CD4-positive, alpha-beta T cell (primary cell): ENCODE measurements around the gene MFN1. TPM values are rescaled to one million over a fixed set of nuclear protein-coding genes. Genes with fewer than 3 reads are reported as not detected.

Experiments used
- ATAC-seq: fragments of 200-7000 bp; cut with Tn5 transposase; one replicate; pipeline ENCODE4 v1.10.0; 2022; ENCODE audit warnings: mild to moderate bottlenecking; ENCODE audit not compliant: poor library complexity
- CTCF ChIA-PET: fragments of 350-600 bp; sonication (Branson Sonifier 250); formaldehyde crosslinking; loops from one replicate; lab custom pipeline; 2021; ENCODE audit warnings: antibody characterized with exemption, inconsistent platforms; lab: Charles Lee
- POLR2A ChIA-PET: fragments of 350-600 bp; sonication (Branson Sonifier 250); formaldehyde crosslinking; loops from one replicate; lab custom pipeline; 2021; ENCODE audit warnings: antibody characterized with exemption, inconsistent platforms; lab: Charles Lee
- DNase-seq, 14 experiments: peaks; one replicate each; pipeline ENCODE4 v3.0.0-alpha.2; 2013 to 2020; ENCODE audit warnings: mixed read lengths in 2 of 14
- H3K27ac ChIP-seq, 2 donors: one replicate each; pipeline versions ENCODE4 v1.5.1 to v1.7.0; 2013; ENCODE audit warnings: low read length in 2 of 2, low read depth in 1 of 2, mild to moderate bottlenecking in 1 of 2
- H3K27me3 ChIP-seq, 2 experiments: 1 replicate in 1 of 2; 2 replicates in 1 of 2; pipeline versions ENCODE4 v1.6.1 to v1.7.0; 2013; ENCODE audit warnings: low read length in 2 of 2, control low read depth in 1 of 2, mild to moderate bottlenecking in 1 of 2, moderate library complexity in 1 of 2; ENCODE audit not compliant: insufficient read depth in 2 of 2, control insufficient read depth in 1 of 2
- H3K36me3 ChIP-seq: one replicate; pipeline ENCODE4 v1.6.1; 2013; ENCODE audit warnings: low read length, control low read depth; ENCODE audit not compliant: insufficient read depth
- H3K4me1 ChIP-seq: one replicate; pipeline ENCODE4 v1.6.1; 2013; ENCODE audit warnings: low read length, control low read depth; ENCODE audit not compliant: insufficient read depth
- H3K4me3 ChIP-seq: one replicate; pipeline ENCODE4 v1.5.1; 2013; ENCODE audit warnings: mild to moderate bottlenecking, low read length, moderate library complexity
- H3K9me3 ChIP-seq, 2 experiments: 1 replicate in 1 of 2; 2 replicates in 1 of 2; pipeline versions ENCODE4 v1.6.1 to v1.7.0; 2013; ENCODE audit warnings: low read length in 2 of 2, mild to moderate bottlenecking in 2 of 2, control low read depth in 1 of 2, moderate library complexity in 1 of 2; ENCODE audit not compliant: control insufficient read depth in 1 of 2, insufficient read depth in 1 of 2
- H3K27ac Mint-ChIP-seq: one replicate; pipeline ENCODE4 v1.8.0; 2020; ENCODE audit warnings: mixed read lengths
- H3K27me3 Mint-ChIP-seq: one replicate; pipeline ENCODE4 v1.8.0; 2021; ENCODE audit warnings: mixed read lengths
- H3K36me3 Mint-ChIP-seq: one replicate; pipeline ENCODE4 v1.8.0; 2021; ENCODE audit warnings: low read depth, mixed read lengths
- H3K4me1 Mint-ChIP-seq: one replicate; pipeline ENCODE4 v1.8.0; 2021; ENCODE audit warnings: low read depth, mixed read lengths
- H3K4me3 Mint-ChIP-seq: one replicate; pipeline ENCODE4 v1.8.0; 2020; ENCODE audit warnings: mild to moderate bottlenecking, mixed read lengths
- H3K9me3 Mint-ChIP-seq: one replicate; pipeline ENCODE4 v1.8.0; 2020; ENCODE audit warnings: mixed read lengths
- intact Hi-C, 2 experiments: fragments of 100-400 bp; cut with DNase I in 1 of 2; cut with micrococcal nuclease in 1 of 2; formaldehyde crosslinking; loops; one replicate each; pipeline versions ENCODE4 v1.15.1 to v1.9.0; 2023 to 2025; cut with DNase I, micrococcal nuclease
- total RNA-seq, 174 experiments: library from RNA in 2 of 174; stranded (reverse) in 2 of 174; gene quantifications; one replicate each; pipeline ENCODE4 v1.2.3 and lab custom pipeline; 2021 to 2026
- TF ChIP-seq, protein P1 (sequence below): fragments of 200-600 bp; IDR thresholded peaks from one replicate; pipeline ENCODE4 v1.8.0; 2022; ENCODE audit warnings: antibody characterized with exemption, mild to moderate bottlenecking

Gene MFN1
- total RNA-seq, 2 experiments from 2014 or later, result 20.7 to 26.1 TPM

DNA sequence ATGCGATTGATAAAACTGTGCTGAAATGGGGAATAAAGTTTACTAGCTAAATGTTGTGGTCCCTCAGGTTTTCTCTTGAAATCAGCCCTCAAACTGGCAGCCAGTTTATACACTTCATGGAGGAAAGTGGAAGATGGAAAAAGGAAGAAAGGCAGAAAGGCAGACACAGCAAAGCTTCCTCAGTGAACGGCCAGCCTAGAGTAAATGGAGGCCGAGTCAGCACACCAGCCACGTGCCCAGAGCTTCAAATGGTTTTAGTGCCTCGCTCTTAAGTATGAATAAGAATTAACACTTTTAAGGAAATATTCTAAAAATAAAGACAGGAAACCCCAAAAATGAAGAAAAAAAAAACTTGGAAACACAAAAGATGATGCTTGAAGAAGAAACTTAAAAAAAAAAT, 55.5 kb downstream of the MFN1 start:
- CTCF ChIA-PET, result no interaction called here
- H3K36me3 ChIP-seq, result peaks cover 4% of the 10 kb centered on the region
- TF ChIP-seq, protein P1, sequence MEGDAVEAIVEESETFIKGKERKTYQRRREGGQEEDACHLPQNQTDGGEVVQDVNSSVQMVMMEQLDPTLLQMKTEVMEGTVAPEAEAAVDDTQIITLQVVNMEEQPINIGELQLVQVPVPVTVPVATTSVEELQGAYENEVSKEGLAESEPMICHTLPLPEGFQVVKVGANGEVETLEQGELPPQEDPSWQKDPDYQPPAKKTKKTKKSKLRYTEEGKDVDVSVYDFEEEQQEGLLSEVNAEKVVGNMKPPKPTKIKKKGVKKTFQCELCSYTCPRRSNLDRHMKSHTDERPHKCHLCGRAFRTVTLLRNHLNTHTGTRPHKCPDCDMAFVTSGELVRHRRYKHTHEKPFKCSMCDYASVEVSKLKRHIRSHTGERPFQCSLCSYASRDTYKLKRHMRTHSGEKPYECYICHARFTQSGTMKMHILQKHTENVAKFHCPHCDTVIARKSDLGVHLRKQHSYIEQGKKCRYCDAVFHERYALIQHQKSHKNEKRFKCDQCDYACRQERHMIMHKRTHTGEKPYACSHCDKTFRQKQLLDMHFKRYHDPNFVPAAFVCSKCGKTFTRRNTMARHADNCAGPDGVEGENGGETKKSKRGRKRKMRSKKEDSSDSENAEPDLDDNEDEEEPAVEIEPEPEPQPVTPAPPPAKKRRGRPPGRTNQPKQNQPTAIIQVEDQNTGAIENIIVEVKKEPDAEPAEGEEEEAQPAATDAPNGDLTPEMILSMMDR, result no peak
- no peak overlapping the region for H3K27ac Mint-ChIP-seq
- H3K36me3 Mint-ChIP-seq, result peaks cover 18% of the 10 kb centered on the region
- H3K9me3 ChIP-seq, result no peaks in the 10 kb centered on the region
- intact Hi-C loops, result no loop called here
- H3K27ac ChIP-seq, result no peak overlapping the region
- no peaks in the 10 kb centered on the region for H3K27me3 ChIP-seq
- no peak overlapping the region for H3K4me3 Mint-ChIP-seq
- H3K4me1 ChIP-seq, result no peaks in the 10 kb centered on the region
- ATAC-seq (no peak), DNase-seq (no peak)
- H3K9me3 Mint-ChIP-seq, result no peaks in the 10 kb centered on the region
- no peaks in the 10 kb centered on the region for H3K27me3 Mint-ChIP-seq
- H3K4me1 Mint-ChIP-seq, result no peaks in the 10 kb centered on the region
- POLR2A ChIA-PET, result no interaction called here
- no peak overlapping the region for H3K4me3 ChIP-seq

DNA sequence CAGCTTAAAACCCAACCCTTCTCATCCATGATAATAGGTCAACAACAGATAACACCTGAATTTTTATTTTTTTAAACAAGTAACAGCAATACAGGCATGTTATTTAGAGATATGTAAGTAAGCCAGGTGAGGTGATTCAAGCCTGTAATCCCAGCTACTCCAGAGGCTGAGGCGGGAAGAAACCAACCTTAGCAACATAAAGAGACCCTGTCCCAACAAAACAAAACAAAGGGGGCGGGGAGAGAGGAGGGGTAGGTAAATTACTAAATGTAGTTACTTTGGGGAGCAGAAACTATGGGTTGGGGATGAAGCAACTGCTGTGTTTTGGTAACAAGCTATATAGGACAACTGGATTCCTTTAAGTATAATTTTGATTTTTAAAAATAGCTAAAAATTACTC, 56.8 kb downstream of the MFN1 start:
- no peaks in the 10 kb centered on the region for H3K9me3 Mint-ChIP-seq
- H3K27ac Mint-ChIP-seq, result no peak overlapping the region
- Histone ChIP-seq H3K27me3 (no peaks in the 10 kb centered on the region), H3K27ac (no peak overlapping the region), H3K9me3 (no peaks in the 10 kb centered on the region), H3K4me1 (no peaks in the 10 kb centered on the region), H3K36me3 (peaks cover 2% of the 10 kb centered on the region), H3K4me3 (no peak overlapping the region)
- ATAC-seq (no peak), DNase-seq (no peak)
- intact Hi-C loops, result no loop called here
- peaks cover 18% of the 10 kb centered on the region for H3K36me3 Mint-ChIP-seq
- no peaks in the 10 kb centered on the region for H3K27me3 Mint-ChIP-seq
- CTCF ChIA-PET, result no interaction called here
- POLR2A ChIA-PET, result interaction anchor here (0.6 kb wide), 1 partner anchor 9 kb away, joined by 3 read pairs; no protein-coding TSS in a partner anchor
- TF ChIP-seq, protein P1, result no peak
- no peaks in the 10 kb centered on the region for H3K4me1 Mint-ChIP-seq
- H3K4me3 Mint-ChIP-seq, result no peak overlapping the region

DNA sequence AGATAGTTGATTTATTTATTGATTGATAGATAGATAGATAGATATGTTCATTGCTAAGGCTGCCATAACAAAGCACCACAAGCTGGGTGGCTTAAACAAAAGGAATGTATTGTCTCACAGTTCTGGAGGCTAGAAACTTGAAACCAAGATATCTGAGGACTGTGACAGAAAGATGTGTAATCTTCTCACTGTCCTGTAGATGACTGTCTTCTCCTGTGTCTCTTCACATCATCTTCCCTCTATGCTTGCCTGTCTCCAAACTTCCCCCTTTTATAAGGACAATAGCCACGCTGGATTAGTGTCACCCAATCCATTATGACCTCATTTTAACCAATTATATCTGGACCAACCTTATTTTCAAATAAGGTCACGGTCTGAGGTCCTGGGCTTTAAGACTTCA, 62.8 kb downstream of the MFN1 start:
- Mint-ChIP-seq H3K9me3 (no peaks in the 10 kb centered on the region), H3K27me3 (no peaks in the 10 kb centered on the region), H3K36me3 (no peaks in the 10 kb centered on the region), H3K27ac (no peak overlapping the region), H3K4me3 (no peak overlapping the region), H3K4me1 (no peaks in the 10 kb centered on the region)
- intact Hi-C loops, result no loop called here
- POLR2A ChIA-PET, result no interaction called here
- CTCF ChIA-PET, result no interaction called here
- ATAC-seq (no peak), DNase-seq (no peak)
- no peaks in the 10 kb centered on the region for H3K9me3 ChIP-seq
- no peak overlapping the region for H3K27ac ChIP-seq
- TF ChIP-seq, protein P1, result no peak
- H3K4me3 ChIP-seq, result no peak overlapping the region
- H3K36me3 ChIP-seq, result no peaks in the 10 kb centered on the region
- H3K27me3 ChIP-seq, result no peaks in the 10 kb centered on the region
- H3K4me1 ChIP-seq, result no peaks in the 10 kb centered on the region
